GM18511 (cell line): Measurements from ENCODE around the gene SETDB1.
"Not testable (repeated sequence)": the region's sequence is repeated elsewhere in the genome, so short reads cannot be mapped to it uniquely, and the experiment has no call there.

Experiments used
- ATAC-seq: cut with Tn5 transposase; IDR thresholded peaks from one replicate; pipeline ENCODE4 v1.9.1; 2021; ENCODE audit warnings: mild to moderate bottlenecking, moderate library complexity; ENCODE audit not compliant: unreplicated experiment

SETDB1 gene

GRCh38 chr1:150926097-150926741 is at the start of gene SETDB1:
TSS of gene SETDB1 (plus strand) at chr1:150926363. CDS start at chr1:150927715, 1,352 bp downstream.
- ATAC-seq = peak; percentile 88

GRCh38 chr1:150878931-150879330 is 47.2 kb upstream of the SETDB1 start:
- ATAC-seq = not testable (repeated sequence)

GRCh38 chr1:150881331-150882070 is 44.7 kb upstream of the SETDB1 start:
- ATAC-seq = no peak

- ATAC-seq = not testable (repeated sequence)
These were observed 43.0 kb upstream of the SETDB1 start for GRCh38 chr1:150883121-150883520.

- no peak for ATAC-seq
These were observed 39.1 kb upstream of the SETDB1 start, which contains the start of gene CTXND2 for GRCh38 chr1:150887018-150887417. TSS of gene CTXND2 (plus strand) at chr1:150887136. CDS start at chr1:150912315, 25,179 bp downstream.

GRCh38 chr1:150888727-150889126 is 37.4 kb upstream of the SETDB1 start:
- no peak for ATAC-seq

GRCh38 chr1:150890033-150890416 is 36.1 kb upstream of the SETDB1 start:
- ATAC-seq = peak; percentile 70

- ATAC-seq = no peak
These were observed 32.7 kb upstream of the SETDB1 start for GRCh38 chr1:150893336-150893913.

GRCh38 chr1:150895618-150896017 is 30.5 kb upstream of the SETDB1 start:
- no peak for ATAC-seq

GRCh38 chr1:150899795-150900194 is 26.4 kb upstream of the SETDB1 start:
- not testable (repeated sequence) for ATAC-seq

GRCh38 chr1:150902346-150902745 is 23.8 kb upstream of the SETDB1 start:
- no peak for ATAC-seq

- no peak for ATAC-seq
These were observed 23.4 kb upstream of the SETDB1 start for GRCh38 chr1:150902751-150903150.

GRCh38 chr1:150905301-150905700 is 20.9 kb upstream of the SETDB1 start:
- no peak for ATAC-seq

GRCh38 chr1:150906329-150906728 is 19.8 kb upstream of the SETDB1 start:
- ATAC-seq = no peak

GRCh38 chr1:150906813-150907212 is 19.4 kb upstream of the SETDB1 start:
- no peak for ATAC-seq

- ATAC-seq = no peak
These were observed 16.5 kb upstream of the SETDB1 start for GRCh38 chr1:150909585-150910180.

GRCh38 chr1:150912623-150913022 is 13.5 kb upstream of the SETDB1 start:
- ATAC-seq = no peak

GRCh38 chr1:150917387-150917786 is 8.8 kb upstream of the SETDB1 start:
- ATAC-seq = no peak

- peak; percentile 59 for ATAC-seq
These were observed 3.6 kb upstream of the SETDB1 start for GRCh38 chr1:150922519-150922975.

GRCh38 chr1:150925080-150925479 is 1.1 kb upstream of the SETDB1 start:
- no peak for ATAC-seq

GRCh38 chr1:150927624-150928023 is 1.5 kb downstream of the SETDB1 start:
- no peak for ATAC-seq
